B cell (primary cell): ENCODE measurements around the gene SYT3. TPM values are rescaled to one million over a fixed set of nuclear protein-coding genes. Genes with fewer than 3 reads are reported as not detected.

Experiments used
- ATAC-seq: fragments of 200-7000 bp; cut with Tn5 transposase; one replicate; pipeline ENCODE4 v1.10.0; 2021; ENCODE audit warnings: low read depth, mild to moderate bottlenecking, moderate number of reproducible peaks, moderate library complexity
- CTCF ChIA-PET: fragments of 350-600 bp; sonication (Branson Sonifier 250); formaldehyde crosslinking; loops from one replicate; lab custom pipeline; 2021; ENCODE audit warnings: antibody characterized with exemption, inconsistent platforms; lab: Charles Lee
- POLR2A ChIA-PET: fragments of 350-600 bp; sonication (Branson Sonifier 250); formaldehyde crosslinking; loops from one replicate; lab custom pipeline; 2021; ENCODE audit warnings: antibody characterized with exemption; lab: Charles Lee
- DNase-seq: peaks from one replicate; pipeline ENCODE4 v3.0.0; 2013
- H2AFZ ChIP-seq: 2 replicates; pipeline ENCODE4 v1.6.1; 2012; ENCODE audit warnings: mild to moderate bottlenecking, low read depth, low read length; ENCODE audit not compliant: insufficient read depth, poor library complexity, severe bottlenecking
- H3K27ac ChIP-seq, 2 donors: 1 replicate in 1 of 2; 2 replicates in 1 of 2; pipeline ENCODE4 v1.5.1; 2012 to 2013; ENCODE audit warnings: low read length in 2 of 2, mild to moderate bottlenecking in 2 of 2, moderate library complexity in 1 of 2
- H3K27me3 ChIP-seq, 4 experiments: fragments of 200-600 bp in 1 of 4; sonication (generic) in 1 of 4; replicated peaks in 1 of 4; 1 replicate in 2 of 4; 2 replicates in 2 of 4; pipeline versions ENCODE4 v1.6.1 to v1.7.0; 2013 to 2016; ENCODE audit warnings: low read length in 3 of 4, mild to moderate bottlenecking in 2 of 4, mixed read lengths in 1 of 4, moderate library complexity in 1 of 4; ENCODE audit not compliant: insufficient read depth in 4 of 4, control insufficient read depth in 3 of 4; ENCODE audit errors: control extremely low read depth in 1 of 4
- H3K36me3 ChIP-seq, 2 experiments: replicated peaks in 1 of 2; 1 replicate in 1 of 2; 2 replicates in 1 of 2; pipeline versions ENCODE4 v1.6.1 to v1.7.1; 2013; ENCODE audit warnings: low read length in 1 of 2; ENCODE audit not compliant: insufficient read depth in 2 of 2, control insufficient read depth in 1 of 2; ENCODE audit errors: control extremely low read depth in 1 of 2, extremely low read depth in 1 of 2
- H3K4me1 ChIP-seq, 2 donors: fragments of 200-600 bp in 1 of 2; sonication (generic) in 1 of 2; 1 replicate in 1 of 2; 2 replicates in 1 of 2; pipeline versions ENCODE4 v1.5.1 to v1.6.1; 2013 to 2017; ENCODE audit warnings: low read length in 2 of 2; ENCODE audit not compliant: control insufficient read depth in 2 of 2, insufficient read depth in 2 of 2
- H3K4me2 ChIP-seq: replicated peaks from 2 replicates; pipeline ENCODE3; 2012; ENCODE audit warnings: mild to moderate bottlenecking, low read depth, low read length; ENCODE audit not compliant: poor library complexity, severe bottlenecking
- H3K4me3 ChIP-seq, 5 experiments: fragments of 200-600 bp in 1 of 5; sonication (generic) in 1 of 5; 1 replicate in 3 of 5; 2 replicates in 2 of 5; pipeline versions ENCODE4 v1.5.1 to v1.7.0; 2011 to 2016; ENCODE audit warnings: low read length in 4 of 5, mild to moderate bottlenecking in 4 of 5, low read depth in 2 of 5, control low read depth in 1 of 5, moderate library complexity in 1 of 5; ENCODE audit not compliant: insufficient read depth in 1 of 5; ENCODE audit errors: control extremely low read depth in 1 of 5, extremely low read depth in 1 of 5
- H3K79me2 ChIP-seq: fragments of 200-600 bp; sonication (generic); one replicate; pipeline ENCODE4 v1.6.0; 2016; ENCODE audit warnings: low read length; ENCODE audit not compliant: control insufficient read depth, insufficient read depth
- H3K9ac ChIP-seq: fragments of 200-600 bp; sonication (generic); 2 replicates; pipeline ENCODE4 v1.6.1; 2017; ENCODE audit warnings: mild to moderate bottlenecking, low read length, moderate library complexity
- H3K9me3 ChIP-seq, 3 donors: one replicate each; pipeline versions ENCODE4 v1.6.1 to v1.7.1; 2013; ENCODE audit warnings: low read length in 2 of 3; ENCODE audit not compliant: control insufficient read depth in 2 of 3, insufficient read depth in 1 of 3; ENCODE audit errors: control extremely low read depth in 1 of 3
- H4K20me1 ChIP-seq: 2 replicates; pipeline ENCODE4 v1.6.0; 2012; ENCODE audit warnings: mild to moderate bottlenecking, low read length; ENCODE audit not compliant: insufficient read depth, control insufficient read depth, poor library complexity, severe bottlenecking
- H3K27ac Mint-ChIP-seq: one replicate; pipeline ENCODE4 v1.8.0; 2021; ENCODE audit warnings: mixed read lengths
- H3K27me3 Mint-ChIP-seq: one replicate; pipeline ENCODE4 v1.8.0; 2021; ENCODE audit warnings: mixed read lengths
- H3K4me1 Mint-ChIP-seq: one replicate; pipeline ENCODE4 v1.8.0; 2021; ENCODE audit warnings: mixed read lengths
- H3K4me3 Mint-ChIP-seq: one replicate; pipeline ENCODE4 v1.8.0; 2021; ENCODE audit warnings: mixed read lengths
- H3K9me3 Mint-ChIP-seq: one replicate; pipeline ENCODE4 v1.8.0; 2022; ENCODE audit warnings: mixed read lengths; ENCODE audit not compliant: insufficient read depth
- EZH2 ChIP-seq: IDR thresholded peaks from 2 replicates; pipeline ENCODE4 v1.6.1; 2012; ENCODE audit warnings: borderline replicate concordance, low read depth, mild to moderate bottlenecking, moderate library complexity, low read length; ENCODE audit not compliant: insufficient read depth, poor library complexity, severe bottlenecking
- WGBS: methylation state at CpG from one replicate; pipeline ENCODE4 v1.1.5; 2013; ENCODE audit warnings: missing lambda C conversion rate; ENCODE audit not compliant: insufficient coverage; 5-methylcytosine and 5-hydroxymethylcytosine counted together
- intact Hi-C: fragments of 100-400 bp; cut with micrococcal nuclease; formaldehyde crosslinking; loops from one replicate; pipeline ENCODE4 v1.10.0; 2022
- polyA plus RNA-seq: library from polyadenylated mRNA; depleted of rRNA; stranded (reverse); fragments of >200 nt; gene quantifications from 2 replicates; pipeline ENCODE4 v1.2.3, GENCODE V29; 2012
- total RNA-seq, 2 donors: library from RNA; stranded (reverse); fragments of 120-200 nt in 1 of 2; gene quantifications; 1 replicate in 1 of 2; 2 replicates in 1 of 2; pipeline versions ENCODE4 v1.2.3 to v1.2.4, GENCODE V29; 2013 to 2022
- TF ChIP-seq, protein P1 (sequence below): fragments of 200-600 bp; IDR thresholded peaks from one replicate; pipeline ENCODE4 v1.8.0; 2022; ENCODE audit warnings: antibody characterized with exemption, mild to moderate bottlenecking

The SYT3 gene
- total and polyA plus RNA-seq, 2 donors (not counting 1 experiment from before 2014, with no cell fraction given) = 0.09 to 0.17 TPM

DNA sequence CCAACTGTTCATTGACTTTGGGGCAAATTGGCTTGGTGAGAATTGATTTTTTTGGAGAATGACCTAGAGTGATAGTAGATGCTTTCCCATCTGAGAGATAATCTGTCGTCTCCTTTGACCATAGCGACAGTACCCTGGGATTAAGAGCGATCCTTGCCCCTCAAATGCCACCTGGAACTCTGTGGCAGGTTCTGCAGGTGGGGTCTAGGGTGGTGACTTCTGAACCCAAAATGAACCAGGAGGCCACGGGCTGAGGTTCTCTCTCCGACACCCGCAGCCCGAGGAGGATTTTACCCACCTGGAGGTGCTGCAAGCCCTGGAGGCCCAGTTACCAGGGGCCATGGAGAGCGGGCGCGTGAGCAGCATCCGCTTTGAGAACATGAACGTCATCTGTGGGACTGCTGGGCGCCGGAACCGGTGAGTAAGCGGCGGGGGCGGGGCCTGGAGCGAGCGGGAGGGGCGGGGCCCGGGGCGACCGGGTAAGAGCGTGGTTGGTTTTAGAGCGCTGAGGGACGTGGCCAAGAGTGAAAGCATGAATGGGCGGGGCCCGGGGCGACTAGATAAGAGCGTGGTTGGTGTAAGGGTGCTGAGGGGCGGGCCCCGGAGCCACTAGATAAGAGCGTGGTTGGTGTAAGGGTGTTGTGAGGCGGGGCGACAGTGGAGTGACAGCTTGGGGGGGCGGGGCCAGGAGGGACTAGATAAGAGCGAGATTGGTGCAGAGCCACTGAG, 18.2 kb upstream of the SYT3 start:
- peak overlapping the region; percentile 81 for H3K4me3 Mint-ChIP-seq
- H3K36me3 ChIP-seq = no peaks in the 10 kb centered on the region
- peaks cover 0 to 53% (median 20%) of the 10 kb centered on the region in 4 experiments for H3K27me3 ChIP-seq
- H3K27me3 Mint-ChIP-seq = peaks cover 63% of the 10 kb centered on the region
- H3K27ac ChIP-seq = peak overlapping the region in 1 of 2 donors; percentile 38
- H3K4me1 Mint-ChIP-seq = peaks cover 18% of the 10 kb centered on the region
- peak; percentile 85 for DNase-seq
- ChIA-PET CTCF (no interaction called here), POLR2A (interaction anchor here (0.5 kb wide), 1 partner anchor 356 kb away, joined by 3 read pairs; no protein-coding TSS in a partner anchor)
- H2AFZ ChIP-seq = peak overlapping the region; percentile 54
- H3K4me3 ChIP-seq = peak overlapping the region in 2 of 5 experiments; percentile 25 to 34
- peaks cover 18 to 21% of the 10 kb centered on the region in 2 donors for H3K4me1 ChIP-seq
- H3K9me3 Mint-ChIP-seq = peaks cover 24% of the 10 kb centered on the region
- H4K20me1 ChIP-seq = no peaks in the 10 kb centered on the region
- peak overlapping the region; percentile 71 for H3K4me2 ChIP-seq
- intact Hi-C loops = no loop called here
- TF ChIP-seq EZH2 = no peak
- TF ChIP-seq, protein P1, sequence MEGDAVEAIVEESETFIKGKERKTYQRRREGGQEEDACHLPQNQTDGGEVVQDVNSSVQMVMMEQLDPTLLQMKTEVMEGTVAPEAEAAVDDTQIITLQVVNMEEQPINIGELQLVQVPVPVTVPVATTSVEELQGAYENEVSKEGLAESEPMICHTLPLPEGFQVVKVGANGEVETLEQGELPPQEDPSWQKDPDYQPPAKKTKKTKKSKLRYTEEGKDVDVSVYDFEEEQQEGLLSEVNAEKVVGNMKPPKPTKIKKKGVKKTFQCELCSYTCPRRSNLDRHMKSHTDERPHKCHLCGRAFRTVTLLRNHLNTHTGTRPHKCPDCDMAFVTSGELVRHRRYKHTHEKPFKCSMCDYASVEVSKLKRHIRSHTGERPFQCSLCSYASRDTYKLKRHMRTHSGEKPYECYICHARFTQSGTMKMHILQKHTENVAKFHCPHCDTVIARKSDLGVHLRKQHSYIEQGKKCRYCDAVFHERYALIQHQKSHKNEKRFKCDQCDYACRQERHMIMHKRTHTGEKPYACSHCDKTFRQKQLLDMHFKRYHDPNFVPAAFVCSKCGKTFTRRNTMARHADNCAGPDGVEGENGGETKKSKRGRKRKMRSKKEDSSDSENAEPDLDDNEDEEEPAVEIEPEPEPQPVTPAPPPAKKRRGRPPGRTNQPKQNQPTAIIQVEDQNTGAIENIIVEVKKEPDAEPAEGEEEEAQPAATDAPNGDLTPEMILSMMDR = no peak
- WGBS = 7% methylated on average over 35 of the region's 38 CpGs
- peak overlapping the region; percentile 49 for H3K9ac ChIP-seq
- ATAC-seq = peak; percentile 79
- peak overlapping the region; percentile 53 for H3K27ac Mint-ChIP-seq
- peaks cover 0 to 61% (median 12%) of the 10 kb centered on the region in 3 donors for H3K9me3 ChIP-seq
- H3K79me2 ChIP-seq = no peaks in the 10 kb centered on the region

DNA sequence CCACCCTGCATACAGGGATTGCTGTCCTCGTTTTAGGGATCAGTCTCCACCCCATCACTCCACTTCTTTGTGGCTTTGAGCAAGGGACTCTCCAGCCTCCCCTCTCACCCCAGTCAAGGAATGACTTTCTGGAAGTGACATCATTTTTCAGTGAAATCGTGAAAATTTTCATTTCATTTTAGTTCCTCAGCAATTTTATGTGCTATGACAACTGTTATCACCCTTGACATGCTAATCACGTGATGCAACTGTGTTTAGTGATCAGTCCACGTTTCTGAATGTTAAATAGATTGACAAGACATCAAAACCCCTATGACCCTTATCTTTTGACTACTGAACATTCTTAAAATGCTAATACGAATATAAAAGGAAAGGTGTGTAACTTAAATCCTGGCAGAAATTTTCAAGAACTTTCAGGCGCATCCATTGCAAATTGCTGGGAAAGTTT, 17.6 kb upstream of the SYT3 start:
- 82% methylated on average over 3 of the region's 6 CpGs for WGBS
- Histone ChIP-seq H3K4me1 (peaks cover 18 to 21% of the 10 kb centered on the region in 2 donors), H3K9me3 (peaks cover 0 to 59% (median 12%) of the 10 kb centered on the region in 3 donors), H3K4me2 (peak overlapping the region; percentile 71), H3K79me2 (no peaks in the 10 kb centered on the region), H3K27me3 (peaks cover 0 to 53% (median 23%) of the 10 kb centered on the region in 4 experiments), H3K27ac (no peak overlapping the region), H4K20me1 (no peaks in the 10 kb centered on the region), H3K9ac (no peak overlapping the region), H3K36me3 (no peaks in the 10 kb centered on the region), H2AFZ (no peak overlapping the region), H3K4me3 (no peak overlapping the region)
- DNase-seq = no peak
- peaks cover 18% of the 10 kb centered on the region for H3K4me1 Mint-ChIP-seq
- CTCF ChIA-PET = no interaction called here
- H3K27ac Mint-ChIP-seq = peak overlapping the region; percentile 41
- H3K27me3 Mint-ChIP-seq = peaks cover 68% of the 10 kb centered on the region
- peaks cover 24% of the 10 kb centered on the region for H3K9me3 Mint-ChIP-seq
- ATAC-seq = no peak
- TF ChIP-seq EZH2 = no peak
- TF ChIP-seq, protein P1 = no peak
- H3K4me3 Mint-ChIP-seq = peak overlapping the region; percentile 81
- POLR2A ChIA-PET = no interaction called here
- intact Hi-C loops = no loop called here
